Stimulated activated CD4-positive, alpha-beta T cell treated with anti-CD3 and anti-CD28 coated beads, Interleukin-2, amount 100 ng/mL, for 4 hours (primary cell): ENCODE data around the gene KCNJ6.
"Not testable (repeated sequence)": the region's sequence is repeated elsewhere in the genome, so short reads cannot be mapped to it uniquely, and the experiment has no call there.

Experiments
- DNase-seq: peaks from one replicate; pipeline ENCODE4 v3.0.0-alpha.2; 2020; ENCODE audit warnings: low read depth

KCNJ6 gene

DNA sequence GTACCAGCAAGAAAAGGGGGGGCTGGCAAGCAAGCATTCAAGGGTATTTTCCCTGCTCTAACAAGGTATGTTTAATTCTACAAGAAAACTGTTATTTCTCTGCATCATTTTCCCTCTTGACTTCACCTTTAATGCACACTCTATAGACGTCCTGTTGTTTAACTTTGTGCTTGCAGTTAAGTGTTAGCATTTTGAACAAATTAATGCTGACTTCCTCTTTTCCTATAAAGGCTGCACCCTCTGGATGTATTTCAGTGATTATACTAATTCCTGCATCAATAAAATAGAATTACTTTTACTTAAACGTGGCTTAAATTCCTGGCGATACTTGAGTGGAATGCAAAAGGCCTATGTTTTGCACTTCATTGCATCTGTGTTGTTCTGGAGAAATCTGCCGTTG lies 183.3 kb downstream of the KCNJ6 start:
- no peak for DNase-seq

- no peak for DNase-seq
Measured at GRCh38 chr21:37724201-37724600, 192.1 kb downstream of the KCNJ6 start.

- no peak for DNase-seq
Measured at GRCh38 chr21:37717534-37717933, 198.7 kb downstream of the KCNJ6 start.

DNA sequence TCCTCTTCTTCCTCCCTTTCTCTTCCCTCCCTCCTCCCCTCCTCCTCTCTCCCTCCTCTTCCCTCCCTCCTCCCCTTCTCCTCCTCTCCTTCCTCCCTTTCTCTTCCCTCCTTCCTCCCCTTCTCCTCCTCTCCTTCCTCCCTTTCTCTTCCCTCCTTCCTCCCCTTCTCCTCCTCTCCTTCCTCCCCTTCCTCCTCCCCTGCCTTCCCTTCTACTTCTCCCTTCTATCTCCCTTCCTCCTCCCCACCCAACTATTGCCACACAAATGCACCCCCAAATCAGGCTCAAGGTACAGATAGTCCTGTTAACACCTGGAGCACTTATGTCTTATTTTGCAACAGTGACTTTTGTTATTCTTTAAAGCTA lies 203.7 kb downstream of the KCNJ6 start:
- DNase-seq = not testable (repeated sequence)

DNA sequence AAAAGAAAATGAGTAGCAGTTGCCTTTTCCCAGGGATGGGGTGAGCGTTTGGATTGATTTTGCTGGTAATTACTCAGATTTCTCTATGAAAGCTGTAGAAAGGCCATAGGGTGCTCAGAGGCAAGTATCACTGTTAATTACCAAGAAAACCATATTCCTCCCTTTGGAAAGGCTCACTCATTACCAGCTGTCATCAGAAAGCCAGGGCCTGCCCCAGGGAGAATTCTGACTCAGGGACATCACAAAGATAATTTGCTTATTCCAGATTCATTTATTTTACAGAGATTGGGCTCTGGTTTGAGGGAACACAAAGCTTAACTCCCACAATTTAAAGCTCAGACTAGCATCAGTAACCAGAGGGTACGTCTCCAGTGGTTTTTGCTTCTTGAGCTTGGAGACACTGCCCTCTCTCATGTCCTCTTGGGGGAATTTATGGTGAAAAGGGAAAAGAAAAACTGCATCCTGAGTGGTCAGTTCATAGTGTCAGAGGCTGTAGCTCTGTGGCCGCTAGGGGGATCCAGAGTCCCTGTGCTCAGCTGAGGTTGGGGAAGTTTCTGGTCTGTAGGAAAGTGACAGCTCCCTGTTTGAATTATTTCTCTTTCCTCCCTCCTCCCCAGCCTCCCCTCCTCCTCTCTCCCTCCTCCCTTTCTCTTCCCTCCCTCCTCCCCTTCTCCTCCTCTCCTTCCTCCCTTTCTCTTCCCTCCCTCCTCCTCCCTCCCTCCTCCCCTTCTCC lies 204.3 kb downstream of the KCNJ6 start:
- no peak for DNase-seq

DNA sequence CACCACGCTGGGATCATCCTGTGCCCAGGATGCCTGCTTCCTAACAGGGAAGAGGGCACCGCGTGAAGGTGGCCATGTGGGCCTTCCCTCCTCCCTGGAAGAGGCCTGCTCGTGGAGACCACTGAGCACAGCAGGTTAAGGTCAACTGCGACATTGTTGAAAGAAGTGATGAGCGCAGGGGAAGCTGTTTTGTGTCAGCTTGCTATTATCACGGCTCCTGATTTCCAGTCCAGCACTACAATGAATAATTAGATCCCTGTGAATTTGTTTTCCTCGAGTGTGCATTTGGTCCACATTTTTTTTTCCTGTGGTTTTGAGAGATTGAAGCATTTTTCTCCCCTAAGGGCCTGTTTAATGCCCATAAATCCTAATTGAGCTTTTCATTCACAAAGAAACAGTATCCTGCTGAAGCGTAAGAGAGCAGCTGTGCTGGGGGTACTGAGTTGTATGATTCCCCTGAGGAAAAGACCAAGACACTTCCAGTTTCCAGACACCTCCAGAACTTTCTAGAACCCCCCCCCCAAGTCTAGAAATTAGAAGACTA lies 204.9 kb downstream of the KCNJ6 start:
- DNase-seq = no peak

DNA sequence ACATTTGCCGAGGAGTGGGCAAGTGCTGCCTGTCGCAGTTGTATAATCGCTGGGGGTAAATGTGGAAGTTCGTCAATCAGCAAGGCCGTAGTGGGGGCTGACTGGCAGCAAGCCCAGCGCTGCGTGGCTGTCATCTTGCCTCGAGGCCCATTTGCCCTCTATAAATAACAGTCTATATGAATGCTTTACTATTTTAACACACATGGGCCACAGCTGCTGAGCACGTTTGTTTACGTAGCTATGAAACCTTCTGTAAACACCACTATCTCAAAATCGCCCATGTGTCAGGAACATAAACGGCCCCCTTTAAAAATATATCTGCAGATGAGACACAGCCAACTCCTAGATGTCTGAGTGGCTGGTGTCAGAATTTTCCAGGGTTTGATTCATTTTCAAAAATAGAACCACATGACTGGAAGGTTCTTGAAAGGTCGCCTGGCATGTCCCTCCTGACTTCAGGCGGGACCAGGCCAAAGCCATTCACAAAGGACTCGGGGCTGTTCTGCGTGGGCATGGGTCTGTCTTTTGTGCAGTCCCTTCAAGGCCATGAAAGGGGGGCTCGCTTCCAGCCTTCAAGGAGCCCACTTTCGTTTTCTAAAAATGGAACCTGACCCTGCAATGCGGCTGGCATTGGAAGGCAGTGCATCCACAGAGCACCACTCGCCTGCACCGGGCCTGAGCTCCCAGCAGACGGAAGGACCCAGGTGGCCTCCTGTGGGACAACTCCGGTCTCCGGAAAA lies 205.5 kb downstream of the KCNJ6 start:
- DNase-seq = no peak

DNA sequence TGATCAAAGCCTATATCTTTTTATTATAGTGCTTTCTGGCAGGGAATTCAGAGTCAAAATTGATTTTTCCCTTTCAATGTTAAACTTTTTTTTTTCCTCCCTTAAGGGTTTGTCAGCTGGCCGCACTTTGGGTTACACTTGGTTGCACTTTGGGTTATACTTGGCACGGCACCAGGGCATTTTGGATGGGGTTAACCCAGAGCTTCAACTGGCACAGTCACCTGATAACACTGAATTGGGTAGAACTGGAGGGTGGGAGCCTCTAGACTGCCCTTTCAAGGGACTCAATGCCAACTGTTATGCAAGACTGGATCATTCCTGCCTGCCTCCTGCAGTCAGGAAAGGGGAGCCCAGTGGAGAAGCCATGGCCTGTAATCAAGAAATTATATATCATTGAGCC lies 211.5 kb downstream of the KCNJ6 start:
- no peak for DNase-seq

GRCh38 chr21:37702241-37702640 lies 214.0 kb downstream of the KCNJ6 start:
- no peak for DNase-seq

GRCh38 chr21:37700641-37701202 lies 215.5 kb downstream of the KCNJ6 start:
- DNase-seq = no peak

DNA sequence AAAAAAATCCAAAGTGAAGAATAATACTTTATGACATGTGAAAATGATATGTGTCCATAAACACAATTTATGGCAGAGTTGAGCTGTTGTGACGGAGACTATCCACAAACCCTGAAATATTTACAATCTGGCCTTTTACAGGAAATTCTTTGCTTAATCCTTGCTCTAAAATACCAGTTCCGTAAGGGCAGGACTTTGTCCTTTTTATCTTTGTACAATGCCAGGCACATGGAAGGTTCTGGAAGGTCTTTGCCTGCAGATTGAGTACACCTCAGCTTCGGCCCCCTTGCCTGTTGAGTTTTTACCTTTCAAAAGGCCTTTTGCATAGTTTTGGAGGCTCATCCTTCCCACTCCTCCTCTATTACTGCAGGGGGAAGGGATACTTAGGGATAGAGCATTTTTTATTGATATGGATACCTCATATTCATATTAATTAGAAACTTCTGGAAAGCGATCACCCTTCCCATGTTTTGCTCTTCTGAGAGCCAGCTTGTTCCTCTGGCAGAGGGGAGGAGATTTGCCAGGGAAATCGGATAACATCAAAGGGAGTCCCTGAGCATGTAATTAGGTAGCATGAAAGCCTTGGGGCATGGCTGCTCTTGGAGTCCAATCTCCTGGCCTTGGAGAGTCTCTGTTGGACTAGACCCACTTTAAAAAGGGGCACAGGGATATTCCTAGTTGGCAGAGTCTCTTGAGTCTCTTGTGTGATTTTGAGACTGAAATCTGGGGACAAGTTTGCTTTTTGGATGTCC lies 217.1 kb downstream of the KCNJ6 start:
- DNase-seq = no peak

- DNase-seq = no peak
Measured at GRCh38 chr21:37696936-37697335, 219.3 kb downstream of the KCNJ6 start.

DNA sequence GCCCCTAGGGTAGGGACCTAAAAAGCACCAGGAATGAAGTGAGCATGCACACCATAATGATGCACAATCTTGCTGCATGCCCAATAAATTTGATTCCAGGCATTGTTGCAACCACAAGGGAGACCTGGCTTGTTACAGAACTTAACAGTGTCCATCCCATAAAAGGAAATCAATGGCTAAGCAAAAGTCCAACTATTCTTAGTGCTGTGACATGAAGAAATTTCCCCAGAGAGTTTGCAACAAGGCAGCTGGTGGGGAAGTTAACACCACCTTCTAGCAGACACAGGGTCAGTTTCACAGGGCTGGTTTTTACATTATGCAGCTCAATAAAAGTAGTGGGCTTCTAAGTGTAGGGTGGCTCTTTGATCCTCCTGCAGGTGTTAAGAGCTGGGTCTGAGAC lies 221.1 kb downstream of the KCNJ6 start:
- DNase-seq = no peak

DNA sequence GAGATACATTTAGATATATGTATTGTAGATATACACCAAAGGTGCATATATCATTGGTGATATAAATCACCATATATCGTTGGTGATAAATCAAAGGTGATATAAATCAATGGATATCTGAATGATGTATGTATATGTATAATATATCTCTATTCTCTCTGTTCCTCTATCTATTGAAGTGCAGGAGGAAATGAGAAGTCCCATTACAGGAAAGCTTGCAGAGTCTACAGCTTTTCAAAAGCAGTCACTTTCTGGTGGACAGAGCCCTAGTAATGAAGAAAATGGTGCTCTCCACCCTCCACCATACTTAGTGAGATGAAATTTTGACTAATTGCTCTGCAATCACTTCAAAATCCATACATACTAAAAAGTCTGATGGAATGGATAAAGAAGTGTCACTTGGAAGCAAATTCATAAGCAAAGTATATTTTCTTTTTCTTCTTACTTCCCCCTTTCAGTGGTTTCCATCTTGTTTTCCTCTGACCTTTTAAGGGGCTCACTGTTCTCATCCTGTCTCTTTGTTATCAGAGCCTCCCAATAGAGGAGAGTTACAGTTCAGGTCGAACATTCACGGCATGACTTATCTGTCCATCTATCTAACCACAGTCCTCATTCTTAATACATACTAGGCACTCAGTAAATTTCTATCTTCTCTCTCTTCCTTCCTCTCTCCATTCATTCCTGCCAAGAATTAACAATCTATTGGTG lies 227.2 kb downstream of the KCNJ6 start:
- DNase-seq = no peak

DNA sequence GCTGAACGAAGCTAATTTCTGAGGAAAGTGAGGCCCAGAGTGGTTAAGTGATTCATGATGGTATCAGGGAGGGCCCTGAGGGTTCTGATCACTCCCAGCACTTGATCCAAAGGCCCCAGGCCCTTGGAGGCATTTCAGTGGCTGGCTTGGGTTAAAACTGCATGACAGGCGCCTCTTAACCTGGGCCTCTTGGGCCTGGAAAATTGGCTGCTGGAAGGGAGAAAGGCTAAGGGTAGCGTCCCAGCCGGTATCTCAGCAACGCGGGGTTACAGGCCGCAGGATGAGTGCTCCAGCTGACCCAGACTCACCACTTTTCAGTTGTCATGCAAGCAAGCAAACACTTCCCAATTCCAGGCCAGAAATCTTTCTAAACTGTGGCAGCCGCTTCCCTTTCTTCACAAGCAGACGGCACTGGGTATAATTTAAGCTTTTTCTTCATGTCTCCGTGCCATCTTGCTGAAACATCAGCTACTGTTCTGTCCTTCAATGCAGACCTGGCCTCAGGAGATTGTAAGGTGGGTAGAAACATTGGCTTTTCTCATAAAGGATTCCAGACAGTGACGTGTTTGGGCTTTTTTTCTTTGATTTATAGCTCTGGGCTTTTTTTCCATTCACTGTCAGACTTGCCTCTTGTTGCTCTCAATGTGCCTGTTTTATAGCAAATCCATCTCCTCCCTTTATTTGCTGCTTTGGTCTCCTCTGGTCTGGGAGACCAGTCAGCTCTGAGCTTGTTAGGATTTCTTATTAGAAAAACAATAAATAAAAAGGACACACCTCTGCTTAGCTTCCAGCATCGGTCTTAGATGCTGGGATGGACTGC lies 229.1 kb downstream of the KCNJ6 start:
- no peak for DNase-seq

GRCh38 chr21:37684547-37684946 lies 231.7 kb downstream of the KCNJ6 start:
- no peak for DNase-seq

DNA sequence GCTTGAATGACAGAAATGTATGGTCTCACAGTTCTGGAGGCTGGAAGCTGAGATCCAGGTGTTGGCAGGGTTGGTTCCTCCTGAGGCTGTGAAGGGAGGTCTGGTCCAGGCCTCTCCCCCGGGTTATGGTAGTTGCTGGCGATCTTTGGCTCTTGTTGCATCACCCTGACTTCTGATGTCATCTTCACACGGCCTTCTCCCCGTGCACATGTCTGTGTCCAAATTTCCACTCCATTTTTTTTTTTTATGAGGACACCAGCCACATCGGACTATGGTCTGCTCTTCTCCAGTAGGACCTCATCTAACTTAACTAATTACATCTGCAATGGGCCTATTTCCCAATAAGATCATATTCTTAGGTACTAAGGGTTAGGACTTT lies 232.2 kb downstream of the KCNJ6 start:
- no peak for DNase-seq

DNA sequence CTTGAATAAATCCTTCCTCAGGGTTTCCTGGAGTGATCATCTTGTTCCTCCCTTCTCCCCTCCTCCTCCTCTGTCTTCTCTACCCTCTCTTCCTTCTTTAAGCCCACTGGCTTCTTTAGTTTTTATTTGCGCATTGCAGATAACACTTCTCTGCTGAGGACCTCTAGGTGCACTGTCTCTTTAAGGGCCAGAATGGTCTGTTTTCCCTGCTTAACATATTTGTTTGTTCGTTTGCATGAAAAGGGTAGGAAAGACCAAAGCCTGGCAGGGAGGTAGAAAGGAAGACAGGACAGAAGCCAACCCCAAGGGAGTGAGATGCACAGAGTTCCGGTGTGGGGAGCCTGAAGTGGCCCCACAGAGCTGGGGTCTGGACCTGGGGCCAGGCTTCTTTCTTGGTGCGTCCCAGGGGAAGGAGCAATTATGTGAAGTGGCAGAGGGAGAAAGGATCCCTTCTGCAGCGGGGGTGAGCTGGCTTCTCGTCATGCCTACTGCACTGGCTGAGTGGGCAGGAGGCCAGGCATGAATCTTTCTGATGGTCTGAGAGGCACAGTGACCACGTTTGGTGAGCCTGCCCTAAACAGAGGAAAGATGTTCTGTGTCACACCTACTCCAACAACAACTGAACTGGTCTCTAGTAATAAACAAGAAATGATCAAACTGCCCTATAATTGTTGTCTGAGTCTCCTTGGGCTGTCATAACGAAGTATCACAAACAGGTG lies 232.7 kb downstream of the KCNJ6 start:
- no peak for DNase-seq

DNA sequence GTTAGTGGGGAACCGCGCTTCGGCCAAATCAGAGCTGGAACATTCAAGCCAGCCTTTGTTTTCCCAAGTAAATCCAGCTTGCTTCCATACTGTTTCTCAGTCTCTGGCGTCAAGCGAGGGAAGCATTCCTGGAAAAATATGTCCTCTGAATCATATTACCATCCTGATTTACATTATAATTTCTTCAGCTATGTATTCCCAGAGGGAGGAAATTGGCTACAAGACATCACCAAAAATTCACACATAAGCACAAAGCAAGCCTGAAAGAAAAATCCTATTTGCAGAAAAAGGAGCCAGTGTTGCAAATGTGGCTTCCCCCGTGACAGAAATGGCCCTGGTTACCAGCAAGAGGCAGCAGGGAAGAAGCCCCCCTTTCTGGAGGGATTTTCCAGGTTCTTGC lies 233.3 kb downstream of the KCNJ6 start:
- no peak for DNase-seq

- DNase-seq = no peak
Measured at GRCh38 chr21:37677006-37677405, 239.3 kb downstream of the KCNJ6 start.
